Kidney capillary endothelial cell (primary cell): ENCODE data around the gene MOK.

Experiments used
- DNase-seq: peaks from one replicate; pipeline ENCODE4 v3.0.0-alpha.2; 2018; ENCODE audit warnings: low spot score

MOK gene

GRCh38 chr14:102283631-102284129 lies 21.3 kb downstream of the MOK start:
- DNase-seq, result no peak

- no peak for DNase-seq
Measured at GRCh38 chr14:102282751-102283465, 22.1 kb downstream of the MOK start.

- DNase-seq, result no peak
Measured at GRCh38 chr14:102280376-102280962, 24.5 kb downstream of the MOK start.

- peak; percentile 61 for DNase-seq
Measured at GRCh38 chr14:102279688-102280348, 25.1 kb downstream of the MOK start.

GRCh38 chr14:102279282-102279681 lies 25.7 kb downstream of the MOK start:
- no peak for DNase-seq

GRCh38 chr14:102278631-102278935 lies 26.4 kb downstream of the MOK start:
- DNase-seq, result no peak

- DNase-seq, result no peak
Measured at GRCh38 chr14:102277874-102278630, 26.9 kb downstream of the MOK start.

GRCh38 chr14:102275866-102276265 lies 29.1 kb downstream of the MOK start:
- no peak for DNase-seq

GRCh38 chr14:102272392-102272791 lies 32.6 kb downstream of the MOK start:
- DNase-seq, result no peak

GRCh38 chr14:102264775-102265174 lies 40.2 kb downstream of the MOK start:
- DNase-seq, result no peak

GRCh38 chr14:102264355-102264754 lies 40.6 kb downstream of the MOK start:
- DNase-seq, result no peak

GRCh38 chr14:102262929-102263462 lies 42.0 kb downstream of the MOK start:
- peak; percentile 10 for DNase-seq

- no peak for DNase-seq
Measured at GRCh38 chr14:102258136-102258535, 46.8 kb downstream of the MOK start.

GRCh38 chr14:102256716-102257115 lies 48.2 kb downstream of the MOK start:
- DNase-seq, result no peak

GRCh38 chr14:102255401-102256190 lies 49.4 kb downstream of the MOK start:
- DNase-seq, result no peak

- DNase-seq, result no peak
Measured at GRCh38 chr14:102252834-102253801, 51.8 kb downstream of the MOK start.

GRCh38 chr14:102251161-102251560 lies 53.8 kb downstream of the MOK start:
- DNase-seq, result no peak

- no peak for DNase-seq
Measured at GRCh38 chr14:102250636-102251035, 54.3 kb downstream of the MOK start.

GRCh38 chr14:102249981-102250380 lies 55.0 kb downstream of the MOK start:
- DNase-seq, result no peak

GRCh38 chr14:102249041-102249440 lies 55.9 kb downstream of the MOK start:
- no peak for DNase-seq
